Prostate gland (tissue), 2 donors: ENCODE data around the gene PFDN1.
"Not testable (repeated sequence)": the region's sequence is repeated elsewhere in the genome, so short reads cannot be mapped to it uniquely, and the experiment has no call there.

ENCODE experiments used
- CTCF ChIP-seq, 4 experiments: fragments of 200-600 bp in 2 of 4; fragments of 450-650 bp in 2 of 4; sonication (generic) in 2 of 4; IDR thresholded peaks; 1 replicate in 3 of 4; 2 replicates in 1 of 4; pipeline ENCODE4 v1.5.1; 2016 to 2019; ENCODE audit warnings: antibody characterized with exemption in 4 of 4, mild to moderate bottlenecking in 2 of 4, moderate library complexity in 2 of 4
- POLR2A ChIP-seq: fragments of 450-650 bp; IDR thresholded peaks from one replicate; pipeline ENCODE4 v1.6.1; 2016; ENCODE audit warnings: antibody characterized with exemption, mild to moderate bottlenecking
- POLR2AphosphoS5 ChIP-seq: sonication (generic); formaldehyde crosslinking; IDR thresholded peaks from one replicate; pipeline ENCODE4 v1.6.1; 2017; ENCODE audit warnings: antibody characterized with exemption

GRCh38 chr5:140343849-140344248, 40.9 kb upstream of the PFDN1 start:
- TF ChIP-seq POLR2A; CTCF (IDR thresholded peaks at IDR 0.05); POLR2AphosphoS5: not testable (repeated sequence)
